ENCODE data around the gene PRR15. TPM values are rescaled to one million over a fixed set of nuclear protein-coding genes. Genes with fewer than 3 reads are reported as not detected.

Gene PRR15
- total and polyA plus RNA-seq, 2 of the 13 experiments (the other 11 are each of a cell fraction or from before 2014, with no cell fraction given) = 2.3 to 7.8 TPM

DNA sequence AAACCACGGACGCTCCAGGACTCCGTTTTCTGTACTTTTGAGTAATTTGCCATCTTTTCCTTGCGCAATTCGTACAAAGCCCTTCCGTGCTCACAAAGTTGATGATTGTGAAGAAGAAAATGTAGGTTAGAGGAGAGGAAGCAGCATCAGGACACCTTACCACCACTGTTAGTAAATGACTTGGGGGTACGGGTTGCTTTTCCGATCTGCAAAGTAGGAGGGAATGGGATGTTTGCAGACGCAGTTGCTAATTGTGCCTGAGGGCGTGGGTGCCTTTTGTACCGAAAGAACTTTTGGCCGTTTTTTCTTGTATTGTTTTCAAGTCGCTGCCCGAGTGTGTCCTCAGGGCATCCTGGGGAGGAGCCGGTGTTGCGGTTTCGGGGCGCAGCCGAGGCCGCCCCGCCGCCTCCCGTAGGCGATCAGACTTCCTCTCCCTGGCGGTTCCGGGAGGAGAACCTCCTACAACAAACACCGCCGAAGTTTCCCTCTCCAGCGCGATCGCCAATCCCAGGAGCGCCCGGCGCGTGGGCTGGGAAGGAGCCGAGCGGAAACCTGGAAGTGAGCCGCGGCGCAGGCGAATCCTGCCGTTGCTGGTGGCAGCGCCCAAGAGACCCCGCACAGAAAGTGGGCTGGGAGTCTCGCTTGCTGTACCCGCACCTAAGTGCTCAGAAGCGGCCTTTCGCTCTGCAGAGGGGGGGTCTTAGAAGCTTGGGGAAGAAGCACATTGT is 1.0 kb downstream of the PRR15 start (continued):
- TF ChIP-seq ARNTL (CRISPR knock-in tag; IDR thresholded peaks at IDR 0.05) (no peak), GLI4 (CRISPR knock-in tag; IDR thresholded peaks at IDR 0.05; ENCODE audit: borderline replicate concordance) (no peak), ZNF589 (CRISPR knock-in tag; conservative IDR thresholded peaks at IDR 0.05) (no peak), NCOA5 (CRISPR knock-in tag; IDR thresholded peaks at IDR 0.05) (no peak), MYC (CRISPR knock-in tag; IDR thresholded peaks at IDR 0.05; ENCODE audit: borderline replicate concordance) (no peak), CENPT (CRISPR knock-in tag; IDR thresholded peaks at IDR 0.05; ENCODE audit: low read depth) (no peak), ZNF253 (CRISPR knock-in tag; IDR thresholded peaks at IDR 0.05; ENCODE audit: borderline replicate concordance) (no peak), RORA (CRISPR knock-in tag; IDR thresholded peaks at IDR 0.05) (no peak), GTF2F1 (IDR thresholded peaks at IDR 0.05; ENCODE audit: low read length) (no peak), IKZF1 (IDR thresholded peaks at IDR 0.05) (no peak), ELF1 (CRISPR knock-in tag; IDR thresholded peaks at IDR 0.05) (peak; percentile 25; the same call in 1 of the 2 replicates), NR2F1 (CRISPR knock-in tag; IDR thresholded peaks at IDR 0.05) (no peak), IRX3 (CRISPR knock-in tag; IDR thresholded peaks at IDR 0.05; ENCODE audit: borderline replicate concordance, low read depth) (no peak), SMARCE1 (IDR thresholded peaks at IDR 0.05; ENCODE audit: borderline replicate concordance) (no peak), SALL1 (CRISPR knock-in tag; IDR thresholded peaks at IDR 0.05) (peak; percentile 28; the same call in 1 of the 2 replicates), FOXP1 (IDR thresholded peaks at IDR 0.05) (no peak), FOXP1 (CRISPR knock-in tag; IDR thresholded peaks at IDR 0.05) (no peak), ZNF430 (CRISPR knock-in tag; IDR thresholded peaks at IDR 0.05) (no peak), CAMTA2 (CRISPR knock-in tag; IDR thresholded peaks at IDR 0.05; ENCODE audit: borderline replicate concordance) (0 out of 2 replicates have a peak, but pooled peaks have one; percentile 23)
- TF ChIP-seq, protein P1, sequence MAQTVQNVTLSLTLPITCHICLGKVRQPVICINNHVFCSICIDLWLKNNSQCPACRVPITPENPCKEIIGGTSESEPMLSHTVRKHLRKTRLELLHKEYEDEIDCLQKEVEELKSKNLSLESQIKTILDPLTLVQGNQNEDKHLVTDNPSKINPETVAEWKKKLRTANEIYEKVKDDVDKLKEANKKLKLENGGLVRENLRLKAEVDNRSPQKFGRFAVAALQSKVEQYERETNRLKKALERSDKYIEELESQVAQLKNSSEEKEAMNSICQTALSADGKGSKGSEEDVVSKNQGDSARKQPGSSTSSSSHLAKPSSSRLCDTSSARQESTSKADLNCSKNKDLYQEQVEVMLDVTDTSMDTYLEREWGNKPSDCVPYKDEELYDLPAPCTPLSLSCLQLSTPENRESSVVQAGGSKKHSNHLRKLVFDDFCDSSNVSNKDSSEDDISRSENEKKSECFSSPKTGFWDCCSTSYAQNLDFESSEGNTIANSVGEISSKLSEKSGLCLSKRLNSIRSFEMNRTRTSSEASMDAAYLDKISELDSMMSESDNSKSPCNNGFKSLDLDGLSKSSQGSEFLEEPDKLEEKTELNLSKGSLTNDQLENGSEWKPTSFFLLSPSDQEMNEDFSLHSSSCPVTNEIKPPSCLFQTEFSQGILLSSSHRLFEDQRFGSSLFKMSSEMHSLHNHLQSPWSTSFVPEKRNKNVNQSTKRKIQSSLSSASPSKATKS (CRISPR knock-in tag; IDR thresholded peaks at IDR 0.05) = no peak
- TF ChIP-seq, protein P2, sequence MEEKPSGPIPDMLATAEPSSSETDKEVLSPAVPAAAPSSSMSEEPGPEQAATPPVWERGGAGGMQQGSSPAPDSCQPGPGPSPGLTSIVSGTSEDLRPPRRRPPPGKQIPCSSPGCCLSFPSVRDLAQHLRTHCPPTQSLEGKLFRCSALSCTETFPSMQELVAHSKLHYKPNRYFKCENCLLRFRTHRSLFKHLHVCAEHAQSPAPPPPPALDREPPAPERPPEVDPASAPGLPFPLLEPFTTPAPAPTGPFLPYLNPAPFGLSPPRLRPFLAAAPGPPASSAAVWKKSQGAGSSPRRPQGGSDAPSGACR (CRISPR knock-in tag; IDR thresholded peaks at IDR 0.05) = no peak
- TF ChIP-seq, protein P3, sequence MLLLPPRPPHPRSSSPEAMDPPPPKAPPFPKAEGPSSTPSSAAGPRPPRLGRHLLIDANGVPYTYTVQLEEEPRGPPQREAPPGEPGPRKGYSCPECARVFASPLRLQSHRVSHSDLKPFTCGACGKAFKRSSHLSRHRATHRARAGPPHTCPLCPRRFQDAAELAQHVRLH (CRISPR knock-in tag; IDR thresholded peaks at IDR 0.05; ENCODE audit: borderline replicate concordance, low read depth) = no peak
- TF ChIP-seq, protein P4, sequence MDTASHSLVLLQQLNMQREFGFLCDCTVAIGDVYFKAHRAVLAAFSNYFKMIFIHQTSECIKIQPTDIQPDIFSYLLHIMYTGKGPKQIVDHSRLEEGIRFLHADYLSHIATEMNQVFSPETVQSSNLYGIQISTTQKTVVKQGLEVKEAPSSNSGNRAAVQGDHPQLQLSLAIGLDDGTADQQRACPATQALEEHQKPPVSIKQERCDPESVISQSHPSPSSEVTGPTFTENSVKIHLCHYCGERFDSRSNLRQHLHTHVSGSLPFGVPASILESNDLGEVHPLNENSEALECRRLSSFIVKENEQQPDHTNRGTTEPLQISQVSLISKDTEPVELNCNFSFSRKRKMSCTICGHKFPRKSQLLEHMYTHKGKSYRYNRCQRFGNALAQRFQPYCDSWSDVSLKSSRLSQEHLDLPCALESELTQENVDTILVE (CRISPR knock-in tag; IDR thresholded peaks at IDR 0.05) = no peak
- TF ChIP-seq, protein P5, sequence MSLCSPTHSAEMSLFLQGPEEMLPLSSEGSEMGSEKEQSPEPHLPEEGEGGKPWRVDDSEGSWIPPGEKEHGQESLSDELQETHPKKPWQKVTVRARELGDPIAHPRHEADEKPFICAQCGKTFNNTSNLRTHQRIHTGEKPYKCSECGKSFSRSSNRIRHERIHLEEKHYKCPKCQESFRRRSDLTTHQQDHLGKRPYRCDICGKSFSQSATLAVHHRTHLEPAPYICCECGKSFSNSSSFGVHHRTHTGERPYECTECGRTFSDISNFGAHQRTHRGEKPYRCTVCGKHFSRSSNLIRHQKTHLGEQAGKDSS (CRISPR knock-in tag; IDR thresholded peaks at IDR 0.05; ENCODE audit: borderline replicate concordance, low read depth) = no peak; the same call in 1 of the 2 replicates
- TF ChIP-seq, protein P6, sequence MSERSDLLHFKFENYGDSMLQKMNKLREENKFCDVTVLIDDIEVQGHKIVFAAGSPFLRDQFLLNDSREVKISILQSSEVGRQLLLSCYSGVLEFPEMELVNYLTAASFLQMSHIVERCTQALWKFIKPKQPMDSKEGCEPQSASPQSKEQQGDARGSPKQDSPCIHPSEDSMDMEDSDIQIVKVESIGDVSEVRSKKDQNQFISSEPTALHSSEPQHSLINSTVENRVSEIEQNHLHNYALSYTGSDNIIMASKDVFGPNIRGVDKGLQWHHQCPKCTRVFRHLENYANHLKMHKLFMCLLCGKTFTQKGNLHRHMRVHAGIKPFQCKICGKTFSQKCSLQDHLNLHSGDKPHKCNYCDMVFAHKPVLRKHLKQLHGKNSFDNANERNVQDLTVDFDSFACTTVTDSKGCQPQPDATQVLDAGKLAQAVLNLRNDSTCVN (CRISPR knock-in tag; IDR thresholded peaks at IDR 0.05; ENCODE audit: borderline replicate concordance) = no peak
